HG02763 (cell line): ENCODE data around the gene IRF2BPL.

Experiments
- ATAC-seq: cut with Tn5 transposase; IDR thresholded peaks from one replicate; pipeline ENCODE4 v1.9.1; 2021; ENCODE audit warnings: mild to moderate bottlenecking, moderate library complexity; ENCODE audit not compliant: unreplicated experiment

Gene IRF2BPL

GRCh38 chr14:77014004-77014604, 14.4 kb downstream of the IRF2BPL start:
- ATAC-seq = no peak

GRCh38 chr14:77012193-77012765, 16.2 kb downstream of the IRF2BPL start:
- ATAC-seq = no peak

- no peak for ATAC-seq
These were observed 17.3 kb downstream of the IRF2BPL start for GRCh38 chr14:77011245-77011644.

- ATAC-seq = no peak
These were observed 19.5 kb downstream of the IRF2BPL start for GRCh38 chr14:77009014-77009413.

GRCh38 chr14:77008541-77008940, 20.0 kb downstream of the IRF2BPL start:
- ATAC-seq = no peak

- no peak for ATAC-seq
These were observed 20.5 kb downstream of the IRF2BPL start for GRCh38 chr14:77007975-77008421.

GRCh38 chr14:77007183-77007974, 21.1 kb downstream of the IRF2BPL start:
- no peak for ATAC-seq

GRCh38 chr14:77006132-77006531, 22.4 kb downstream of the IRF2BPL start:
- no peak for ATAC-seq

GRCh38 chr14:77005559-77005958, 22.9 kb downstream of the IRF2BPL start:
- no peak for ATAC-seq

- no peak for ATAC-seq
These were observed 23.6 kb downstream of the IRF2BPL start for GRCh38 chr14:77004711-77005460.

GRCh38 chr14:77003960-77004710, 24.4 kb downstream of the IRF2BPL start:
- no peak for ATAC-seq

GRCh38 chr14:77002889-77003288, 25.6 kb downstream of the IRF2BPL start:
- ATAC-seq = no peak

GRCh38 chr14:77002335-77002734, 26.2 kb downstream of the IRF2BPL start:
- ATAC-seq = no peak

GRCh38 chr14:77000340-77001270, 27.9 kb downstream of the IRF2BPL start:
- ATAC-seq = no peak

- no peak for ATAC-seq
These were observed 29.6 kb downstream of the IRF2BPL start for GRCh38 chr14:76998910-76999309.

- ATAC-seq = no peak
These were observed 31.1 kb downstream of the IRF2BPL start for GRCh38 chr14:76997257-76997970.

GRCh38 chr14:76996563-76997146, 31.9 kb downstream of the IRF2BPL start:
- no peak for ATAC-seq

GRCh38 chr14:76995279-76996035, 33.1 kb downstream of the IRF2BPL start:
- ATAC-seq = no peak
